Gastroesophageal sphincter (tissue), 4 donors: ENCODE measurements around the gene INO80. TPM values are rescaled to one million over a fixed set of nuclear protein-coding genes. Genes with fewer than 3 reads are reported as not detected.

Source experiments
- ATAC-seq: fragments of 150-250 bp; one replicate; pipeline ENCODE4 v1.9.1; 2016; ENCODE audit warnings: mild to moderate bottlenecking, moderate library complexity
- H3K27ac ChIP-seq, 4 donors: fragments of 200-600 bp; sonication (generic) in 3 of 4; 1 replicate in 3 of 4; 2 replicates in 1 of 4; pipeline ENCODE4 v1.5.1; 2016 to 2019
- H3K27me3 ChIP-seq: fragments of 200-600 bp; sonication (generic); one replicate; pipeline ENCODE4 v1.5.1; 2019
- H3K36me3 ChIP-seq, 2 donors: fragments of 200-600 bp; sonication (generic); one replicate each; pipeline ENCODE4 v1.5.1; 2019; ENCODE audit warnings: control low read depth in 1 of 2
- H3K4me1 ChIP-seq, 3 donors: fragments of 200-600 bp; sonication (generic); 1 replicate in 2 of 3; 2 replicates in 1 of 3; pipeline ENCODE4 v1.5.1; 2016 to 2019; ENCODE audit warnings: control low read depth in 2 of 3
- H3K4me3 ChIP-seq, 2 donors: fragments of 200-600 bp; sonication (generic); one replicate each; pipeline ENCODE4 v1.5.1; 2019; ENCODE audit warnings: mild to moderate bottlenecking in 1 of 2, moderate library complexity in 1 of 2
- H3K9me3 ChIP-seq, 3 donors: fragments of 200-600 bp; sonication (generic); one replicate each; pipeline ENCODE4 v1.5.1; 2017 to 2019; ENCODE audit warnings: control low read depth in 2 of 3
- CTCF ChIP-seq, 4 experiments: fragments of 200-600 bp in 2 of 4; fragments of 450-650 bp in 2 of 4; sonication (generic) in 1 of 4; IDR thresholded peaks; one replicate each; pipeline ENCODE4 v1.5.1; 2017 to 2019; ENCODE audit warnings: antibody characterized with exemption in 4 of 4, mild to moderate bottlenecking in 2 of 4, moderate library complexity in 2 of 4
- EP300 ChIP-seq: sonication (generic); formaldehyde crosslinking; IDR thresholded peaks from one replicate; pipeline ENCODE4 v1.6.1; 2017; ENCODE audit warnings: antibody characterized with exemption, mild to moderate bottlenecking
- POLR2A ChIP-seq, 2 donors: fragments of 450-650 bp; IDR thresholded peaks; one replicate each; pipeline ENCODE4 v1.6.1; 2017; ENCODE audit warnings: antibody characterized with exemption in 2 of 2, mild to moderate bottlenecking in 2 of 2, moderate library complexity in 1 of 2
- POLR2AphosphoS5 ChIP-seq: sonication (generic); formaldehyde crosslinking; IDR thresholded peaks from one replicate; pipeline ENCODE4 v1.6.1; 2017; ENCODE audit warnings: antibody characterized with exemption
- WGBS, 2 donors: methylation state at CpG; one replicate each; pipeline ENCODE4 v1.1.5; 2018; ENCODE audit warnings: low coverage in 1 of 2; 5-methylcytosine and 5-hydroxymethylcytosine counted together
- total RNA-seq, 4 donors: library from RNA; depleted of rRNA; stranded (reverse); fragments of >200 nt; gene quantifications; one replicate each; pipeline ENCODE4 v1.1.0, GENCODE V29; 2016

The INO80 gene
- total RNA-seq, 4 donors from 2014 or later: 18.0 to 61.3 (median 32.2) TPM

GRCh38 chr15:40952301-40952900 lies 163.7 kb downstream of the INO80 start:
- TF ChIP-seq CTCF (IDR thresholded peaks at IDR 0.05) (no peak), POLR2AphosphoS5 (no peak), EP300 (no peak), POLR2A (IDR thresholded peaks at IDR 0.05) (no peak)
- peaks cover 2% of the 10 kb centered on the region for H3K27me3 ChIP-seq
- no peak for ATAC-seq
- WGBS, 2 donors: 20% methylated on average over 2 of the region's 23 CpGs; no CpG with 5 or more reads in 1 of the 2 donors
- peak overlapping the region; percentile 47 to 87 (median 86) for H3K27ac ChIP-seq
- H3K4me3 ChIP-seq: peak overlapping the region; percentile 62 to 68
- no peaks in the 10 kb centered on the region for H3K9me3 ChIP-seq
- no peaks in the 10 kb centered on the region for H3K36me3 ChIP-seq
- peaks cover 0 to 37% (median 6%) of the 10 kb centered on the region in 3 donors for H3K4me1 ChIP-seq

- H3K4me3 ChIP-seq: no peak overlapping the region
- H3K4me1 ChIP-seq: peaks cover 0 to 30% (median 6%) of the 10 kb centered on the region in 3 donors
- no peak for TF ChIP-seq POLR2A (IDR thresholded peaks at IDR 0.05)
- no peak for TF ChIP-seq EP300
- no peak for TF ChIP-seq CTCF (IDR thresholded peaks at IDR 0.05)
- no peak for TF ChIP-seq POLR2AphosphoS5
- ATAC-seq: no peak
- H3K36me3 ChIP-seq: no peaks in the 10 kb centered on the region
- no peaks in the 10 kb centered on the region for H3K9me3 ChIP-seq
- WGBS, 2 donors: 84 to 88% methylated on average over 3 to 4 of the region's 4 CpGs
- H3K27ac ChIP-seq: no peak overlapping the region
- H3K27me3 ChIP-seq: peaks cover 3% of the 10 kb centered on the region
These were observed 164.3 kb downstream of the INO80 start for GRCh38 chr15:40951764-40952163.

GRCh38 chr15:40949756-40950207 lies 166.3 kb downstream of the INO80 start:
- Histone ChIP-seq H3K4me3 (no peak overlapping the region), H3K27me3 (peaks cover 3% of the 10 kb centered on the region)
- no peak for ATAC-seq

GRCh38 chr15:40948706-40949473 lies 167.2 kb downstream of the INO80 start:
- H3K4me1 ChIP-seq: peaks cover 0 to 15% (median 6%) of the 10 kb centered on the region in 3 donors
- H3K4me3 ChIP-seq: no peak overlapping the region
- H3K9me3 ChIP-seq: no peaks in the 10 kb centered on the region
- H3K27ac ChIP-seq: no peak overlapping the region
- TF ChIP-seq CTCF (IDR thresholded peaks at IDR 0.05) (no peak), POLR2A (IDR thresholded peaks at IDR 0.05) (no peak), EP300 (no peak), POLR2AphosphoS5 (no peak)
- H3K36me3 ChIP-seq: no peaks in the 10 kb centered on the region
- H3K27me3 ChIP-seq: peaks cover 3% of the 10 kb centered on the region
- no peak for ATAC-seq
- WGBS, 2 donors: 68 to 88% methylated on average over 8 to 15 of the region's 21 CpGs

More at GRCh38 chr15:40949756-40950207, 166.3 kb downstream of the INO80 start:
- Histone ChIP-seq H3K27ac (no peak overlapping the region), H3K4me1 (peaks cover 0 to 21% (median 6%) of the 10 kb centered on the region in 3 donors), H3K9me3 (no peaks in the 10 kb centered on the region), H3K36me3 (no peaks in the 10 kb centered on the region)
- TF ChIP-seq POLR2AphosphoS5: no peak
- WGBS, 2 donors: 56 to 57% methylated on average over 7 of the region's 7 CpGs

- 88 to 100% methylated on average over 3 to 11 of the region's 11 CpGs for WGBS, 2 donors
- H3K36me3 ChIP-seq: no peaks in the 10 kb centered on the region
- no peak for ATAC-seq
These were observed 171.4 kb downstream of the INO80 start for GRCh38 chr15:40944510-40945296.

More at GRCh38 chr15:40944510-40945296, 171.4 kb downstream of the INO80 start:
- no peak overlapping the region for H3K4me3 ChIP-seq
- H3K27me3 ChIP-seq: peaks cover 3% of the 10 kb centered on the region
- TF ChIP-seq EP300 (no peak), POLR2A (IDR thresholded peaks at IDR 0.05) (no peak), POLR2AphosphoS5 (no peak), CTCF (IDR thresholded peaks at IDR 0.05) (no peak)
- H3K27ac ChIP-seq: no peak overlapping the region
- peaks cover 0 to 31% (median 13%) of the 10 kb centered on the region in 3 donors for H3K4me1 ChIP-seq
- H3K9me3 ChIP-seq: no peaks in the 10 kb centered on the region
